Mesothelial cell of epicardium (in vitro differentiated cells): Measurements from ENCODE around the gene TCEANC2. TPM values are rescaled to one million over a fixed set of nuclear protein-coding genes. Genes with fewer than 3 reads are reported as not detected.

ENCODE experiments used
- DNase-seq, 2 experiments: peaks; one replicate each; pipeline ENCODE4 v3.0.0; 2021; ENCODE audit warnings: low spot score in 2 of 2; ENCODE audit not compliant: unreplicated experiment in 2 of 2
- H3K27ac Mint-ChIP-seq: 2 replicates; pipeline ENCODE4 v1.8.0; 2021; ENCODE audit warnings: mixed read lengths
- H3K27me3 Mint-ChIP-seq: 2 replicates; pipeline ENCODE4 v1.8.0; 2021; ENCODE audit warnings: low read depth, mixed read lengths
- H3K36me3 Mint-ChIP-seq: 2 replicates; pipeline ENCODE4 v1.8.0; 2021; ENCODE audit warnings: mixed read lengths
- H3K4me1 Mint-ChIP-seq: 2 replicates; pipeline ENCODE4 v1.8.0; 2021; ENCODE audit warnings: mixed read lengths
- H3K4me3 Mint-ChIP-seq: 2 replicates; pipeline ENCODE4 v1.8.0; 2021; ENCODE audit warnings: mild to moderate bottlenecking, moderate library complexity, mixed read lengths
- H3K9me3 Mint-ChIP-seq: 2 replicates; pipeline ENCODE4 v1.8.0; 2021; ENCODE audit warnings: mixed read lengths
- CTCF ChIP-seq: fragments of 200-600 bp; sonication (generic); IDR thresholded peaks from one replicate; pipeline ENCODE4 v1.5.0; 2021; ENCODE audit warnings: antibody characterized with exemption; ENCODE audit not compliant: unreplicated experiment
- total RNA-seq: library from RNA; stranded (reverse); gene quantifications from 3 replicates; pipeline ENCODE4 v1.2.1, GENCODE V29; 2021

TCEANC2 gene
- total RNA-seq, 1 donor from 2014 or later, result 7.8 TPM

- Mint-ChIP-seq H3K4me1 (no peaks in the 10 kb centered on the region), H3K36me3 (peaks cover 7% of the 10 kb centered on the region), H3K27me3 (no peaks in the 10 kb centered on the region), H3K9me3 (no peaks in the 10 kb centered on the region), H3K27ac (no peak overlapping the region), H3K4me3 (no peak overlapping the region)
- no peak for DNase-seq
- TF ChIP-seq CTCF, result peak; percentile 43
These were observed 16.9 kb downstream of the TCEANC2 start for GRCh38 chr1:54070171-54070837.

GRCh38 chr1:54077359-54077758 is 24.0 kb downstream of the TCEANC2 start:
- no peaks in the 10 kb centered on the region for H3K36me3 Mint-ChIP-seq
- no peaks in the 10 kb centered on the region for H3K27me3 Mint-ChIP-seq
- TF ChIP-seq CTCF, result no peak
- no peak overlapping the region for H3K27ac Mint-ChIP-seq
- no peaks in the 10 kb centered on the region for H3K4me1 Mint-ChIP-seq
- no peak overlapping the region for H3K4me3 Mint-ChIP-seq
- DNase-seq, result no peak
- H3K9me3 Mint-ChIP-seq, result no peaks in the 10 kb centered on the region

- Mint-ChIP-seq H3K4me3 (no peak overlapping the region), H3K27me3 (no peaks in the 10 kb centered on the region), H3K27ac (no peak overlapping the region), H3K9me3 (no peaks in the 10 kb centered on the region), H3K36me3 (no peaks in the 10 kb centered on the region), H3K4me1 (no peaks in the 10 kb centered on the region)
- no peak for TF ChIP-seq CTCF
- DNase-seq, result no peak
These were observed 27.2 kb downstream of the TCEANC2 start for GRCh38 chr1:54080598-54081049.

- Mint-ChIP-seq H3K4me3 (no peak overlapping the region), H3K27me3 (no peaks in the 10 kb centered on the region), H3K27ac (no peak overlapping the region), H3K4me1 (no peaks in the 10 kb centered on the region), H3K9me3 (no peaks in the 10 kb centered on the region), H3K36me3 (no peaks in the 10 kb centered on the region)
- TF ChIP-seq CTCF, result peak; percentile 50
- DNase-seq, result peak in 1 of 2 experiments; percentile 46
These were observed 28.2 kb downstream of the TCEANC2 start for GRCh38 chr1:54081306-54082270.

- no peaks in the 10 kb centered on the region for H3K4me1 Mint-ChIP-seq
- H3K36me3 Mint-ChIP-seq, result no peaks in the 10 kb centered on the region
- no peaks in the 10 kb centered on the region for H3K27me3 Mint-ChIP-seq
- no peak overlapping the region for H3K27ac Mint-ChIP-seq
- no peak for DNase-seq
- no peaks in the 10 kb centered on the region for H3K9me3 Mint-ChIP-seq
- no peak overlapping the region for H3K4me3 Mint-ChIP-seq
- TF ChIP-seq CTCF, result no peak
These were observed 31.4 kb downstream of the TCEANC2 start for GRCh38 chr1:54084794-54085193.
